Endometrium (tissue), 2 donors: ENCODE results near the gene PHF21A.

Source experiments
- FAIRE-seq: peaks from 2 replicates; lab custom pipeline; 2012; peaks lifted over from hg19 to GRCh38; lab: Jason Lieb, UNC
- donor health status: control.
- donor health status: control.

Gene PHF21A

DNA sequence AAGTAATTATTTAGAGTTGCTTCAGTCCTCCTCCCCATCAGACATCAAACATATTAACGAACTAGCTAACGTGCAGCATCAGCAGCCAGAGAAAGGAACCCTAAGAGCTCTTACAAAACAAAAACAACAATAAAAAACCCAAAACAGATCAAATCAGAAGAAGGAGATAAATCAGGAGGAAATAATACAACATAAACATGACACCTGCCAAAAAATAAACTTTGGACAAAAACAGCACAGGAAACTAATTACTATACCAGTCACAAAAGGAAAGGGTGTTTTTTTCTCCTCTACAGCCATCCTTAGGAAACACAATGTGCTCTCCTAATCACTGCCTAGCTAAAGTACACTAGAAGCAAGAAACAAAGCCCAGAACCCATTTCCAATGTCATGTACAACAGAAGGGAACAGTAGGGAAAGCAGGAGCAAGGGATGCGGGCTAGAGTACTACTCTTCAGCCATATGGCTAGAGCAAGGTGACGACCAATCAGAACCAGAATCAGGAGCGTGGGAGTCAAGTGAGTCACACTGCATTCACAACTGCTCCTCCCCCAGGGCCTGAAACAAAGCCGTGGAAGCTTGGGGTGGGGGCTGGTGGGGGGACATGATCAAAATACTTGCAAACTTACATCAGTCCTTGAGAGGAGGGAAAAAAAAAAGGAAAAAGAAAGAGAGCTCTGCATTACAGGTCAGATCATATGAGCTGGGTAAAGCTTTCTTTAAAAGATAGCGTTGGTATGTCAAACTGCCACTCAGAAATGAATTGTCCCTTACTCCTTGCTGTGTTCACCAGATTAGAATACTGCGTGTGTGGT is 138.4 kb downstream of the PHF21A start:
- FAIRE-seq = peak; percentile 95

DNA sequence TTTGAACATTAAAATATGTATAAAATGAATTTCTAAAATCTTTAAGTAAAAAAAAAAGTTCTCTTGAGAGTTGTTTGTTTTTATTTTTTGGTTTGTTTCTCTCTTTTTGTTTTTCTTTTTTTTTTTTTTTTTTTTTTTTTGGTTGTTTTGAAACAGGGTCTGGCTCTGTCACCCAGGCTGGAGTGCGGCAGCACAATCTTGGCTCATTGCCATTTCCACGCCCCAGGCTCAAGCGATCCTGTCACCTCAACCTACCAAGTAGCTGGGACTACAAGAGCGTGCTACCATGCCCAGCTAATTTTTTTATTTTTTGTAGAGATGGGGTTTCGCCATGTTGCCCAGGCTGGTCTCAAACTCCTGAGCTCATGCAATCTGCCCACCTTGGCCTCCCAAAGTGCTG is 139.4 kb downstream of the PHF21A start:
- FAIRE-seq = peak; percentile 84

DNA sequence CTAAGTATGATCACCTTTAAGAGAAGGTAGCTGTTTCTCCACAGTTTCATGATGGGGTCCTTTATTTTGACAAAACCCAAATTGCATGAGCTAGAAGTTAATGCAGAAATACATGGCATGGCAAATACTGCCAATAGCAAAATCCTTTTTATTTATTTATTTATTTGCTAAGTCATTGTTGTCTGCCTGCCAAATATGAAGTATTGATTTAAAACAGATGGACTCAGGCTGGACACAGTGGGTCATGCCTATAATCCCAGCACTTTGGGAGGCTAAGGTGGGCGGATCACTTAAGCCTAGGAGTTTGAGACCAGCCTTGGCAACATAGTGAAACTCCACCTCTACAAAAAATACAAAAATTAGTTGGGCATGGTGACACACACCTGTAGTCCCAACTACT is 146.4 kb downstream of the PHF21A start:
- no peak for FAIRE-seq

DNA sequence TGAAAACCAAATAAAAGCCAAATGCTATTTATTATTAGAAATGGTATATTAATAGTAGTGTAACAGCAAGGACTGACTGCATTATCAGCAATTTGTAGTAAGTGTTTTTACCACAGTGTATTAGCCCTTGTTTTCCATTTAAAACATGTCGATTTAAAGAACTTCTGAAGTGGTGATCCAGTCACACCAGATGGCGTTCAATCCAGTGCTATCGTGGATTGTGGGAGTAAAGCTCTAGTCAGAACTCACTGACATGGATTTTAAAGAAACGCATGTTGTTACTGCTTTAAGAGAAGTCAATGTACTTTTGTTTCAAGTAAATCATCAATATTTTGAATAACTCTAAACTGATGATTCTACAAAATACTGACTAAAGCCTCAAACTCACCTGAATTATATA is 147.7 kb downstream of the PHF21A start:
- FAIRE-seq = no peak

DNA sequence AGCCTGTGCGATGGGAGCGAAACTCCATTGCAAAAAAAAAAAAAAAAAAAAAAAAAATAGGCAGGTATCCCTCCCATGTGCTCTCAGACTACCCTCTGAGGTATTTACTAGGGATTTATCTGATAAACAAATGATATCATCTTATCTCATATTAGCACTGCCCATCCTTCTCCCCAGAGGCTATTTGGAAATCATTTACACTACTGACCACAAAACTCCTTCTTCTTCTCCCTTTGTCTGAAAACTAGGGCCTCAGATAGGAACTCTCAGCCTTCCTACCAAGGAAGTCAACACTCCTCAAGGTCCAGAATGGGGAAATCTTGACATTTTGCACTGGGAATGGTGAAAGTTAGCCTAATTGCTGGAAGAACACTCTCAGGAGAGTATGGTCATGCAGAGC is 152.4 kb downstream of the PHF21A start:
- FAIRE-seq = no peak

DNA sequence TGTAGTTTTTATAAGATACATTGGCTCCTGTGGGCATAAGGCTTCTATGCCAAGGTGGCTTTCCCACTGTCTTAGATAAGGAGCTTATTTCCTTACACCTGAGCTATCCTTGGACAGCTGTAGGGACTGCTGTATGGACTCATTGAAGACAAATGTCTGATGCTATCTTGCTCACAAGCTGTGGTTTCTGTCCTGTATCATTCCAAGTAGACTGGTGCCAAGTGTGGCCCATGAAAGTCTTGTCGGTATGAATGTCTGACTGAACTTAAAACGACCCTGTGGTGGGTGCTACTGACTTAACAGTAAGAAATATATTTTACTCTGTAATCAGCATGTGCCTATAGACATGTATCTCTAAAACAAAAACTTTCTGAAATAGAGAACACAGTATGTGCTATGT is 153.7 kb downstream of the PHF21A start:
- FAIRE-seq = no peak

DNA sequence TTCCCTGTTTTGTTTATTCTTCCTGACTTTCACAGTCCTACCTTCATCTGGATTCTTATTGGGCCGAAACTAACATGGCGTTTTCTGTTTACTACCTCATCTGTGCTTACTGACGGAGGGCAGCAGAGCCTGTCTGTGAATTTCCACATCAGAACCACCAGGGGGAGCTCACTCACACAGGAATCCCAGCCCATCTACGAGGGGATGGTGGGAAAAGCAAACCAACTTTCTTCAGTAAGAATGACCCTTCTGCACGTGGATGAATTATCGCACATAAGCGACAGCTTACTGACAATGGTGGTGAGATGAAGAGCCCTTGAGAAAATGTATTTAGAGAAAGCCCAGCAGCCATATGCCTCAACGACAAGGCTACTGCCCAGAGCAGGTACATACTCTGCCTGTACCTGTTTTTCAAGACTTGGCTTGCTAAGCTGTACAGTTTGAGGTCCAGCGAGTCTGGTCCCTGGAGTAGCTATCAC is 156.3 kb downstream of the PHF21A start:
- peak; percentile 54 for FAIRE-seq

DNA sequence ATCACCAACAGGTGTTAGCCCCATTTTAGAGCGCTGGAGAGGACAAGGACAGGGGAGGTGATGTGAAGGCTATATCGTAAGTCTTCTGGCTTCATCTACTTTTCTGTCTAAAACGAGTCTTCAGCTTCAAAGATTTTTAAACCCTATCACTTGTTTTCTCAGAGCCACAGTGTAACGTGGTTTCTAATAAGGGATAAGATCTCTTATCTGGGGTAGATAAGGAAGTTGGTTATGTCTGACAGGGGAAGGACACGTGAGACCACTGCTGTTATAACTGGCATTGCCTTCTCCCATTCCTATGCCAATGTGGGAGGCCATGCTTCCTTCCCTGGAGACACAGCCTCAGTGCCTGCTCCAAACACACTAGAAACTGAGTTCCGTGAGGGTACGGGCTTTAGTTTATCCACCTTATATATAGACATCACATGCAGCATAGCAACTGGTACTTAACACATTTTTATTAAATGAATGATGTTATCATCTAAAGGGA is 159.5 kb downstream of the PHF21A start:
- FAIRE-seq = no peak

DNA sequence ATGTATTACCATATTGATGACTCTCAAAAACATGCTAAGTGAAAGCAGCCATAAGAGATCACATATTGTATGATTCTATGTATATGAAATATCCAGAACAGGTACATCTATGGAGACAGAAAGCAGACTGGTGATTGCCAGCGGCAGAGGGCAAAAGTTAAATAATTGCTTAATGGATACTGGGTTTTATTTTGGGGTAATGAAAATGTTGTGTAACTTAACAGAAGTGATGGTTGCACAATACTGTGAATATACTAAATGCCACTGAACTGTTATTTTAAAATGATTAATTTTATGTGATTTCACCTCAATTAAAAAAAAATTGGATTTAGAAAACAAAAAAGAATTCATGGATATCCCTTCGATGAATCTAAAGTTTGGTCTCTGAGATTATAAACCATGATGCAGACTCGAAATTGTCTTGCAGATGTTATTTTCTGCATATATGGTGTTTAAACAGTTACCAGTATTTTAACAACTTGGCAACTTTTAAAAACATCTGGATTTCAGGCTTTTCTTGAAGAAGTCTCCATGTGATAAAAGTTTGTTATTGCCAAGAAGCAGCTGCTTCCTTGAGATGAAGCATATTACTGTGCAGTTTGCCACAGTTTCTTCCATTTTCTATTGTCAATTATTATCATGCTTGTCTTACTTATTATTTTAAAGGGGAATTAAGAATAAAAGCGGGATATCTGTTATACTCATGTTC is 160.7 kb downstream of the PHF21A start:
- FAIRE-seq = peak; percentile 93

DNA sequence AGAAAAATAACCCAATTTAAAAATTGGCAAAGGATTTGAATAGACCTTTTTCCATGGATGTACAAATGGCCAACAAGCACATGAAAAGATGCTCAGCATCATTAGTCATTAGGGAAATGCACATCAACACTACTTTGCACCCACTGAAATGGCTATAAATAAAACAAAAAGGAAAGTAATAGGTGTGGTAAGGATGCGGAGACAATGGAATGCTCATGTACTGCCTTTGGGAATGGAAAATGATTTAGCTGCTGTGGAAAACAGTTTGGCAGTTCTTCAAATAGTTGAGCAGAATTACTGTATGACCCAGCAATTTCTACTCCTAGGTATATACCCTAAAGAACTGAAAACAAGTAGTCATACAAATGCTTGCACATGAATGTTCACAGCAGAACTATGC is 161.4 kb downstream of the PHF21A start:
- FAIRE-seq = no peak

DNA sequence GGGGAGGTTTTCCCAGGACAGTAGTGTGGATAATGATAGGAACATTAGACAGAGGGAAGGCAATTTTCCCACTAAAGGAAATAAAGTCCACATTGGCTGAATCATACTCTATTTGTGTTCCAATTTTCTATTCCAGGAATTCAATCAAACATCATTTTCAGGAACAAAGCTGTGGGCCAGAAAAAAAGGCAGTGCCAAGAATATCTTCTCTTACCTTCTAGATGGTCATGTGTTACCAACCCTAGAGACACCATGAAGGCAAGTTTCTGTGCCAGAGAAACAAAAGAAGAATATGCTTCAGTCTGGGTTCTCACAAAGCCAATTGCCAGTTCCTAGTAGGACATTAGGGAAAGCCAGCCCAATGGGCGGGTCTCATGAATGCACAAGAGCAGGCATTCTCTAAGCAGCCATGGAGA is 171.3 kb downstream of the PHF21A start:
- FAIRE-seq = no peak

DNA sequence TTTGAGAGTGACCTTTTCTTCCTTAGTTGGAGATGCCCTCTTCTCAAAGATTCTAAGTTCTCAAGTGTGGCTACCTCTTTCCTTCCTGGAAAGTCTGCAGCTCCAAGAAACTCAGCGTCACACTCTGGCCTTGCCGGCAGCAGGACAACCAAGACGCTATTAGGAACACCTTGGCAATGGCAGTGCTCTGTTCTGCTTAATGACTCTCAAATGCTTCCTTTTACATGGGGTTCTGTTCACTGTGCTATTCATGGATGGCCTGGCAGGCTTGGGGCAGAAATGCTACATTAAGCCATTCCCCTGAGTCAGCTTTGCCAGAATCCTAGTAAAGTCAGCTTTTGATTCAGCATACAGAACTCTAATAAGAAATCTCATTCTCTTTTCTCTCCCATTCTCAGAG is 172.9 kb downstream of the PHF21A start:
- no peak for FAIRE-seq

DNA sequence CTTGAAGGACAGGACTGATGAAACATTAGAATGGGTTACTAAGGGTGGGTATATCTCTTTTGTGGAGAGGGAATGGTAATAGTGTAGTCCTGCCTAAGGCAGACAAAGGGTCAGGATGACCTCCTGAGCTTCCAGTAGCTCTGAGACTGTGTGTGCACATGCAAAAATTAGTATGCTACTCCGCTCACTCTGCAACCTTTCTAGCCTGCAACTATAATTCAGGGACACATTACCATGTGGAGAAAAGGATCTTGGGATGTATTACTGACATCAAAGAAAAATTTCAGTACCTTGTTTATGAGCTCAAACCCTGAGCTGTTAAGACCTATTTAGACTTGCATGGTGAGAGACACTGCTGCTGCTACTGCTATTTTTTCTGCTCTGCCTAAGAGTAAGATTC is 173.4 kb downstream of the PHF21A start:
- FAIRE-seq = no peak

DNA sequence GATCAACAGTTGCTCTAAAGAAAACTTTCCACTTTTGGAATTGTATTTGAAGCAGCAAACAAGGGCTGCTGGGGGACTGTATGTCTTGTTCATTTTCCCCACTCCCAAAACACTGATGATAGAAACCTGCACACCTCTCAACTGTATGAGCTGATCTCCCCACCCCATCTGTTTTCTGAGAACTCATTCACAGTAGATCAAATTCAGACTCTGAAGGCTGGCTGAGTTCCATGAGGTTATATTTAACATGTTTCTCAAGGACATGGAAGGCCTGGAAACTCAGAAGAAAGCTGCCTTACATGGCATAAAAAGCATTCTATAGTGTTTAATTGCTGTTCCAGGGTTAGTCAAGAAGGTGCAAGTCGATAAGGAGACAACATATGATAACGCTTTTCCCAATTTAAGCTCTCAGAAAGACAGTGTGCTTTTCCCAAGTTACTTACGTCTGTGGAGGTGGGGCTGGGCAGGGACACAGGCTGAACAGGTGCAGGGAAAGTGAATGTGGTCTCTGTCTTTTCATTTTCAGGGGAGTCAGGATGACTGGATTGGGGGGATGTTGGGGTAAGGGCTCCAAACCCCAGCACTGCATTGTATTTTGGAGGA is 175.8 kb downstream of the PHF21A start:
- no peak for FAIRE-seq

DNA sequence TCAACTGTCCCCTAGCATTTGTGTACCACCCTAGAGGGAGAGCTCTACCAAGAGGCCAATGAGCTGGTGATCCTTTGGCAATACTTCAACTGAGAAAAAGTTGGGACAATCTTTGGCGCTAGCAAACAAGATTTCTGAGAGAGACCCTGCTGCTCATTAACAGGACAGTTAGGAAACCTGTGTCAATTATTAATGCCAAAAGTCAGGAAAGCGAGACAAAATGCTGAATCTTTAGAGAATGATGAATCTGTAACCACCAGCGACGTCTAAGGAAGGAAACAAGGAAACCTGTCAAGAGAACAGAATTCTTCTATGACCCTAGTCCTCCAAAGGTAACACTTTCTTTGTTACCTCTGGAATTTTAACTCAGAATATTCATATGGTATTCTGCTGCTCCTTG is 178.9 kb downstream of the PHF21A start:
- FAIRE-seq = no peak

DNA sequence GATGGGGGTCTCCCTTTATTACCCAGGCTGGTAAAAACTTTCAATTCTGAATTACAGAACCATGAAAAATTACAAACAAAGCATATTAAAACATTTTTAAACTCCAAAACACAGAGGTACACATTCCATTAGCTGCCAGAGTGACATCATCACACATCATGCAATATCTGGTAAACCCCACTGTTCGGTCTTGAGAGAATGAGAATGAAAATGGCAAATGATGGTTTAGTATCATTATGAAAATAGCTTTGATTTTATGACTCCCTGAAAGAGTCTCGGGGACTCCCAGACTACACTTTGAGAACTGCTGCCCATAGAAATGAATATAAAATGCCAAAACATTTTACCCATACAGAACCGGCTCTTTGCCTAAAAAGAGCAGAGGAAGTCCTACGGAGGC is 180.0 kb downstream of the PHF21A start:
- FAIRE-seq = no peak

DNA sequence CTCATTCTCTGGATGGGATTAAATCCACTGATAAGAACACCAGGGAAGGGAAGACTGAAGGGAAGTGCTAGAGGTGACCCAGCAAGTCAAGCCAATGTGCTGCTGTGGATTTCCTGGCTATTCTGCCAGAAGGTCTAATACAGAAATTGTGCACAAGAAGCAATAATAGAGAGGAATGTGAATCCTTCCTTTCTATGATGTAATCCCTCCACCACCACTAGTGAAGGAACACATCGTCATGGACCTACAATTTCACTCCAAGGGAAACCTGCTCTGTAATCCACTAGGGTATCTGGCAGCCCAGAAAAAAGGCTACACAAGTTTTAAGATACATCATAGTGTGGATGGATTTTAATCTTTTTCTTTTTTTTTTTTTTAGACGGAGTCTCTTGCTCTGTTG is 181.4 kb downstream of the PHF21A start:
- no peak for FAIRE-seq

DNA sequence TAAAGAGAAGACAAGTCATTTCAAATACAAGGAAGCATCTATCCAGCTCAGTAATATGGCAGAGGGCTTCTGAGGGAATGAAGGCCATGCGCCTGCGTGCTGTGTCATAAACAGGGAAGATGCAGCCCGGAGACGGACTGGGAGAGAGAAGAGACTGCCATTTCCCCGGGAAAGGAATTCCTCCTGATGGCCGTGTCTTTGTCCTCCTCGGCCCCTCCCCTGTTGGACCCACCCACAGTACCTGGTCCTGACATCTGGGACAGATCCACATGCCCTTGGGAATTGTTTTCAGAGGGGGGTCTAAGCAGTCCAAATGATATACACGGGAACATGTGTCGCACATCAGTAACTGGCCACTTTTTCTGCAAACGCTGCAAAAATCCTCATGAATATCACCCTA is 183.3 kb downstream of the PHF21A start:
- FAIRE-seq = no peak

DNA sequence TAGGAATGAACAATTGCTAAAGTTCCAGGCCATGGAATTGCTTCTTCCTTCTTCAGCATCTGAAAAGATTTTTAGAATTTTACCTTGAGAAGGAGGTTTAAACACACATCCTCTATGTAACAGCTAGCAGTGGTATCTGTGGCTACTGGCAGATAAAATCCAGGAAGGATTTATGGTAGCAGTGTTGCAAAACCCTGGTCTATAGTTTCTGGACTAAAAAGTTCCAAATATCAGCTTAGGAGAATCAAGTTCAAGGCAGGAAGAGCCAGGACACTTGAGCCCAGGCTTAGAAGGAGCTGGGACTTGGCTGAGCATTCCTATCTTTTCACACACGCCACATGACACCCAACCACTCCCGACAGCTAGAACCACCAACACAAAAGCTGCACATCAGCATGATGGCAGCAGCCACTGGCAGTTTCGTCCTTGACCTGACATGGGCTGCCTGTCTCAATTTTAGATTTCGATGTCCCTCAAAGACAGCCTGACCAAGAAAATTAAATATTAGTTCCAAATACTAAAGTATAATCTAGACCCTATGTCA is 184.7 kb downstream of the PHF21A start:
- FAIRE-seq = no peak

DNA sequence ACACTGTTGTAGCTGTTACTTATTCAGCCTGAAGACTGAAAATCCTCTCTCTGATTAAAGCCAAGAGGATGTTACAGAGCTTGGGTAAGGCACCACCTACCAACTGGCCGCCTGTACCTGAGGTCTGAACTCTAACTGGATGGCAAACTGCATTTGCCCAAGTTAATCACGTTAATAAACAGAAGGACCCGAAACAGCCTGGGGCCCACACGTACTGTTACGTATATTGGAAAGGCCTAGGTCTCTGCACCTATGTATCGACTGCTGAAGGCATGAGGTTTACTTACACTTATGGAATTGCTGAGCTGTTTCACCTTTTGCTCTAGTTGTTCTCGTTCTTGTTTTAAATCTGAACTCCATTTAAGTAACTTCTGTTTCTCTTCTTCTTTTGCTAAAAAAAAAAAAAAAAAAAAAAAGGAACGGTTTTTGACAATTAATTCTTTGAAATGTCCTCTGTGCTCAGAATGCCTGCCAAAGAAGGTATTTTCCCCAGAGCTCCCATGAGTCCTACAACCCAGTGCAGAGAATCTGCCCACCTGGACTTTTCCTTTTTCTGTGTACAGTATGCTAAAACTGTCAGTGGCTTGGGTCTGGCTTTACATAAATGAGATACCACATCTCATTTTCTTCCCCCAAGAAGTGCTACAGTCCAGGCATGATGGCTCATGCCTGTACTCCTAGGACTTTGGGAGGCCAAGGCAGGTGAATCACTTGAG is 185.7 kb downstream of the PHF21A start:
- FAIRE-seq = no peak

DNA sequence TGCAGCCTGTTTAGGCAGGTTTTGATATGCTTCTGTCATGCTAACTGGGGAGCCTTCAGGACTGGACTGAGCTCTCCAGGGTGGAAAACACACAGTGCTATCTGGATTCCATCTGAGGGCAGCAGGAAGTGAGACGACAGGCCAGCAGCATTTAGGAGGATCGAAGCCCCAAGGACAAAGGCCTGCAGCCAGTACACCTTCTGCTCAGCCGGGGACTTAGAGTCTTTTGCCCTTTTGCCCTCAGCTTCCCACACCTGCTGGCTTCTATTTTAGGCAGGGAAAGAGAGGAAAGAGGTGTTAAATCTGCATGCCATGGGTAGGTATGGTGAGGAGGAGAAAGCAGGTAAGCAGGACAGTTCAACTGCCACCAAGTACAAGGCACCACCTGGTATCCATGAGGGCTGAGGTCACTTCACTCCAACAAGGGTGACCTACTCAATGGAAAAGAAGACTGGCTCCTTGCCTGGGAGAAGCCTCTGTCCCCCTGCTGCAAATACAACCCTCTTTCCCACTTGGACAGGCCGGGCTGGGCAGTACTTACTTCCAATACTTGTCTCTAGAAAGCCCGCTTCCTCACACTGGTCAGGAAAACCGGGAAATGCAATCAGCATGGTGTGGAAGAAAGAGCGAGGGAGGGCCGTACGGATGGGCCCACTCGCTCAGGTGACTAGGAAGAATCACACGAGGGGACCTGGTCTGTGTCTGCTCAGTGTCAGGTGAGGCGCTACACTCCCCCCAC is 186.5 kb downstream of the PHF21A start:
- FAIRE-seq = no peak
